Left lung (tissue), 10 donors: Measurements from ENCODE around the gene PDGFC. TPM values are rescaled to one million over a fixed set of nuclear protein-coding genes. Genes with fewer than 3 reads are reported as not detected.
A peak's percentile ranks its signal among the peaks of the same experiment; 100 is the strongest.

Experiments used
- ATAC-seq: fragments of 200-7000 bp; cut with Tn5 transposase; one replicate; pipeline ENCODE4 v1.9.1; 2020; ENCODE audit warnings: moderate library complexity
- DNase-seq, 4 donors: peaks; one replicate each; pipeline ENCODE4 v3.0.0-alpha.2; 2013 to 2020
- H3K27ac ChIP-seq, 2 donors: fragments of 200-600 bp; sonication (generic) in 1 of 2; one replicate each; pipeline versions ENCODE4 v1.5.0 to v1.8.0; 2020 to 2021
- H3K27me3 ChIP-seq, 2 donors: fragments of 200-600 bp; sonication (generic) in 1 of 2; one replicate each; pipeline versions ENCODE4 v1.5.0 to v1.8.0; 2020 to 2021
- H3K36me3 ChIP-seq, 2 donors: fragments of 200-600 bp; sonication (generic) in 1 of 2; one replicate each; pipeline versions ENCODE4 v1.5.0 to v1.8.0; 2020 to 2021
- H3K4me1 ChIP-seq, 2 donors: fragments of 200-600 bp; one replicate each; pipeline ENCODE4 v1.8.0; 2021
- H3K4me3 ChIP-seq, 2 donors: fragments of 200-600 bp; sonication (generic) in 1 of 2; one replicate each; pipeline versions ENCODE4 v1.5.0 to v1.8.0; 2020 to 2021; ENCODE audit warnings: mild to moderate bottlenecking in 1 of 2
- H3K9me3 ChIP-seq, 2 donors: fragments of 200-600 bp; sonication (generic) in 1 of 2; one replicate each; pipeline versions ENCODE4 v1.5.0 to v1.8.0; 2020 to 2021
- intact Hi-C, 2 donors: fragments of 100-400 bp; cut with DNase I; formaldehyde crosslinking; loops; one replicate each; pipeline versions ENCODE4 v1.11.2 to v1.14.2; 2022
- polyA plus RNA-seq, 6 donors: library from polyadenylated mRNA; unstranded; fragments of 120-200 nt; gene quantifications; one replicate each; pipeline ENCODE4 v1.2.1, GENCODE V29; 2013; ENCODE audit not compliant: insufficient read length in 6 of 6
- total RNA-seq, 2 donors: library from RNA; stranded (reverse); fragmentation: NEBNext Ultra II Directional; extraction: Animal tissue kit (Norgen Biotek cat#: 25700); gene quantifications; one replicate each; pipeline ENCODE4 v1.2.1, GENCODE V29; 2021
- TF ChIP-seq, protein P1 (sequence below), 2 donors: fragments of 200-600 bp; sonication (generic) in 1 of 2; IDR thresholded peaks; one replicate each; pipeline versions ENCODE4 v1.5.0 to v1.8.0; 2021; ENCODE audit warnings: antibody characterized with exemption in 2 of 2
- donor health status: DM: no; HTN: yes; CAD: no.
- donor health status: DM: no; HTN: no; CAD: no.

The PDGFC gene
- total and polyA plus RNA-seq, 8 donors, result 22.4 to 51.6 (median 37.4) TPM

GRCh38 chr4:157005831-157006230, 34.2 kb upstream of the PDGFC start:
- ATAC-seq (no peak), DNase-seq (no peak)
- Histone ChIP-seq H3K4me3 (no peak overlapping the region), H3K36me3 (no peaks in the 10 kb centered on the region), H3K27ac (no peak overlapping the region), H3K27me3 (no peaks in the 10 kb centered on the region), H3K4me1 (peaks cover 0 to 7% of the 10 kb centered on the region in 2 donors), H3K9me3 (no peaks in the 10 kb centered on the region)
- intact Hi-C loops, result no loop called here
- TF ChIP-seq, protein P1, sequence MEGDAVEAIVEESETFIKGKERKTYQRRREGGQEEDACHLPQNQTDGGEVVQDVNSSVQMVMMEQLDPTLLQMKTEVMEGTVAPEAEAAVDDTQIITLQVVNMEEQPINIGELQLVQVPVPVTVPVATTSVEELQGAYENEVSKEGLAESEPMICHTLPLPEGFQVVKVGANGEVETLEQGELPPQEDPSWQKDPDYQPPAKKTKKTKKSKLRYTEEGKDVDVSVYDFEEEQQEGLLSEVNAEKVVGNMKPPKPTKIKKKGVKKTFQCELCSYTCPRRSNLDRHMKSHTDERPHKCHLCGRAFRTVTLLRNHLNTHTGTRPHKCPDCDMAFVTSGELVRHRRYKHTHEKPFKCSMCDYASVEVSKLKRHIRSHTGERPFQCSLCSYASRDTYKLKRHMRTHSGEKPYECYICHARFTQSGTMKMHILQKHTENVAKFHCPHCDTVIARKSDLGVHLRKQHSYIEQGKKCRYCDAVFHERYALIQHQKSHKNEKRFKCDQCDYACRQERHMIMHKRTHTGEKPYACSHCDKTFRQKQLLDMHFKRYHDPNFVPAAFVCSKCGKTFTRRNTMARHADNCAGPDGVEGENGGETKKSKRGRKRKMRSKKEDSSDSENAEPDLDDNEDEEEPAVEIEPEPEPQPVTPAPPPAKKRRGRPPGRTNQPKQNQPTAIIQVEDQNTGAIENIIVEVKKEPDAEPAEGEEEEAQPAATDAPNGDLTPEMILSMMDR (IDR thresholded peaks at IDR 0.05), result no peak

DNA sequence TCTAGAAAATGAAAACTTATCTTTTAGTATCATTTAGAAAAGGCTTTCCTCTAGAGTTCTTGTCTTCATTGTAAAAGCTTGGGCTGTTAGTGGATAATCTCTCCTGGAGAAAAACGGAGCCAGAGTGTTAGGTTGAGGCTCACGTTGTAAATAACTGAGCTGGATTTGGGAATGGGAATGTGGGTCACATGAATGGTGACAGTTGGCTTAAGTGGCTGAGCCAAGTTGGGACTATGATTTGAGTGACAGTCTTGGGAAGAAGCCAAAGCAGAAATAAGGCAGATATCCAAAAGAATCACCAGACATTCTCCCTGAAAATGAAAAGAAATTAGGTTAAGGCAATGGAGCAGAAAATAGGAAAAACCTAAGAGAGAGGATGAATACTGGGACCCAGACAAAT, 33.6 kb upstream of the PDGFC start:
- no peaks in the 10 kb centered on the region for H3K36me3 ChIP-seq
- ATAC-seq, result no peak
- H3K27ac ChIP-seq, result peak overlapping the region; percentile 23 to 59
- H3K4me3 ChIP-seq, result no peak overlapping the region
- H3K4me1 ChIP-seq, result peaks cover 0 to 7% of the 10 kb centered on the region in 2 donors
- H3K27me3 ChIP-seq, result no peaks in the 10 kb centered on the region
- TF ChIP-seq, protein P1 (IDR thresholded peaks at IDR 0.05), result no peak
- DNase-seq, result no peak
- intact Hi-C loops, result no loop called here
- no peaks in the 10 kb centered on the region for H3K9me3 ChIP-seq

DNA sequence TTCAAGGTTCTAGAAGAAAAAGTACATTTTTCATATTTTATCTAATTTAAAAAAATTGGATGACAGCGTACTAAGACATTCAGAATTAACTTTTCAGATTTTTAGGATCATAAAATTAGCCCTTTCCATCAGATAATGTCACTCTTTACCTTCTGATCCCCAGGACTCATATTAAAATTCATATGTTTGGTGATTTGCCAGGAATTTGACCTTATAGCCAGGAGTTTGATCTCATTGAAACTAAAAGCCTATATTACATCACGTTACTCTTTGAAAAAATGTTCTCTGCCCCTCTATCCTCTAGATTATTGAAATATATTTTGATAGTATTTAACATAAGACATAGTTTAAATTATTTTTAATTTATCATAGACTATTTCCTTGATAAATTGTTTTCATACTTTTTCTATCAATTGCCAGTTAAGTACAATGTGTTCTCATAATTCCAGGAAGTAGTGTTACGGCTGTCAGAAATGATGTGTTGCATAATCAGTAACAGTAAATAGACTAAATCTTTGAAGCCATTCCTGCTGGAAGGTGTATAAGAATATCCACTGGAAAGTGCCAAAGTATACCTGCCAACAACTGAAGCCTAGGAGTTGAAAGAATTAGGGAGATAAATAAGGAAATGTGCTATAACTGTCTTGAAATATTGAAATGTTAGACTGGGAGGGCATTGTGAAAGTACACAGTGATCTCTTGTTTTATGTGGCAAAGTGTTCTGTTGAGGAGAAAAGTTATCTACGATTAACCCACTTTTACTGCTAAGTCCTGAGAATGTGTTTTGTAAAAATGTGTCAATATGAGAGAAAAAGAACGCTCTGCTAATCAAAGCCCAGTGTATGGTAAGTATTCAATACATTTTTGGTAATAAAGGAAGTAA, 32.9 kb upstream of the PDGFC start:
- Histone ChIP-seq H3K4me1 (peaks cover 0 to 8% of the 10 kb centered on the region in 2 donors), H3K36me3 (no peaks in the 10 kb centered on the region), H3K27me3 (no peaks in the 10 kb centered on the region), H3K27ac (peak overlapping the region; percentile 23 to 59), H3K9me3 (no peaks in the 10 kb centered on the region), H3K4me3 (no peak overlapping the region)
- peak; percentile 85 for ATAC-seq
- intact Hi-C loops, result no loop called here
- TF ChIP-seq, protein P1 (IDR thresholded peaks at IDR 0.05), result no peak
- DNase-seq, result no peak

DNA sequence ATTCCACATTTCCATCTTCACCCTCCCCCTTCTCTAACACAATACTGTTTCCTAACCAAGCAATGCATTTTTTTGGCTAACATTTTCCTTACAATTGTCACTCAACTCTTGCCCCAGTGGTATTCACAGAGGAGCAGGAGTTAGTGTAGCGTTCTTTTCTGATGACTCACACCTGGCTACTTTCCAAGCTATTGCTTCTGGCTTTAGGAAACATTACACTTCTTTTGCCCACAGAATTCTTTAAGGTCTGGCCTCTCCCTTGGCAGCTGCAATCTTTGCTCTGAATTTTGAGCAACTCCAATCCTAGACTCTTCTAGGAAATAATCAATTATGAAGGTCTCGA, 27.5 kb upstream of the PDGFC start:
- peaks cover 4 to 7% of the 10 kb centered on the region in 2 donors for H3K4me1 ChIP-seq
- ATAC-seq (peak; percentile 87), DNase-seq (peak in 2 of 4 donors; percentile 63 to 77)
- H3K4me3 ChIP-seq, result no peak overlapping the region
- peak overlapping the region in 1 of 2 donors; percentile 30 for H3K27ac ChIP-seq
- TF ChIP-seq, protein P1 (IDR thresholded peaks at IDR 0.05), result no peak
- H3K9me3 ChIP-seq, result peaks cover 0 to 11% of the 10 kb centered on the region in 2 donors
- no peaks in the 10 kb centered on the region for H3K36me3 ChIP-seq
- intact Hi-C loops, result no loop called here
- no peaks in the 10 kb centered on the region for H3K27me3 ChIP-seq

DNA sequence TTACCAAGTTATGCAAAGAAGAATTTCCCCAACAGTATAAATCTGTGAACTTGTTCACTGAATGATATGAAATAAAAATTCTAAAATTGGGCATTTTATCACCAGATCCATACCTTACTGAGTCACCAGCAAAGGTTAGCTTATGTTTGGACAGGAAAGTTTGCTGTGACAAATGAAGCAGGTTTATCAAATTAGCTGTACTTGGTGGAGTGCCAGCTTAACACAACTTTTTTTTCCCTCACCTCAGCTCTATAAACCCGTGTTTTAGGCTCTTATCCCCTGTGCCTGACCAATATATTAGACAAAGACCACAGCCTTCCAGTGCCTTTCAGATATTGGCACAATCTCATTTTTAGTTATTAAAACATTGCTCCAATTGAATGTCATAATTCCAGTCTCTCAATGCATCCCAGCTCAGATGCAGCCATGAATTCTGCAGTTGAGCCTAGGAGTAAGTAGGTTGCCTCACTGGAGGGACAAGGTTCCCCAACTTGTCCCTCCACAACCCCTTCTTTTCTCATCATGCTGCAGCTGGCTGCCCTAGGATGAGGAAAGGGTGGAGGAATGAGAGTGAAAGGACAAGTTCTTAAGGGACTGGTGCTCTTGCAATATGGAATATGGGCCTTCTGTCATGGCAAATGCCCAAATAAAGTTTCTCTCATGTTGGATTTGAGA, 27.0 kb upstream of the PDGFC start:
- peaks cover 0 to 11% of the 10 kb centered on the region in 2 donors for H3K9me3 ChIP-seq
- H3K4me3 ChIP-seq, result no peak overlapping the region
- DNase-seq (no peak), ATAC-seq (no peak)
- TF ChIP-seq, protein P1 (IDR thresholded peaks at IDR 0.05), result no peak
- intact Hi-C loops, result no loop called here
- no peaks in the 10 kb centered on the region for H3K36me3 ChIP-seq
- H3K27me3 ChIP-seq, result no peaks in the 10 kb centered on the region
- H3K27ac ChIP-seq, result peak overlapping the region in 1 of 2 donors; percentile 30
- H3K4me1 ChIP-seq, result peaks cover 4 to 7% of the 10 kb centered on the region in 2 donors
